ENCODE results near the gene CTNNA1. TPM values are rescaled to one million over a fixed set of nuclear protein-coding genes. Genes with fewer than 3 reads are reported as not detected.
A peak's percentile ranks its signal among the peaks of the same experiment; 100 is the strongest.

CTNNA1 gene
- total and polyA plus RNA-seq, 4 donors, result 115 to 480 (median 302) TPM

DNA sequence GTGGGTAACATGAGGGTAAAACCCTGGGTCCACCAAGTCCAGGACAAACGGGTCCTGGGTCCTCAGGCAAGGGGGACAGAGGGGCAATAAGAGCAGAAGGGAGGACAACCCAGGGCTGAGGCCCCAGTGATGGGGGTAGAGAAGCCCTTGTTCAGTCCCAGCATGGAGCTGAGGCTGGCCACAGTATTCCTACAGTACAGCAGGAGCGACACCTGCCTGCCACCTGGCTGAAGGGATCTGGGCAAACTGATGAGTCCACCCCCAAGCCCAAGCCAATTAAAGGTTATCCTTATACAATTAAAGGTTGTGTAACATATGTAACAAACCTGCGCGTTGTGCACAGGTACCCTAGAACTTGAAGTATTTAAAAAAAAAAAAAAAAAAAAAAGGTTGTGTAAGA, 219.6 kb downstream of the CTNNA1 start:
- no peak for DNase-seq
- 83 to 97% methylated on average over 4 of the region's 4 CpGs for WGBS, 2 donors

DNA sequence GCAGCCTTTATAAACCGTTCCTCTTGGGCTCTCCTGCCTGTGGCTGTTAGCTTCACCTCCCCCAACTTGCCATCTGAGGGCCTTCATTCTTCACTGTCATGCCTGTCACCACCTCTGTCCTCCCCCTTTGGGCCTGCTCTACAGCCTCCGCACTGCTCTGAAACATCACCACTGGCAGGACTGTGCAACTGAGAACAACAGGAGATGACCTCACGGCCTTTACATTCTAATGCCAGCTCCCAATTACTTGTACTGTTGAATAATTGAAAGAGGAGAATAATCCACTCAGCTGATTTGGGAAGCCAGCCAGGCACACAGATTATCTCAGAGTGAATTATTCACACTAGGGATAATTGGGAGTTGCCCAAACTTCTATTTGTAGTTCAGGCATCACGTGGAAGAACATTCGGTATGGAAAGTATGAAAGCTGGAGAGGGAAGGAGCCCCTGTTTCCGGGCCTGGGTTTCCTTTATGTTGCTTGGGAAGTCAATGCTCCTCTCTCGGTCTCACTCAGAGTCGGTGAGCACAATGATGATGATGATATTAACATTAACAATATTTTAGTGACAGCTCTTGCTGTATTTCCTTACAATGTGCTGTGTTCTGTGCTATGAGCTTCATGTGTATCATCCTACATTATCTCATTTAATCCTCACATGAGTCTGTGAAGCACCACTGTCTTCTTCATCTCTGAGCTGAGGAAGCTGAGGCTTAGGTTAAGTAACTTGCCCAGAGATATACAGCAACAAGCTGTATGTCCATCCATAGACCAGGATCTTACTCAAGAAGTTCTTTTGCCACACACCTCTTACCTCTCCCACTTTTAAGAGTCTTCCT, 221.2 kb downstream of the CTNNA1 start:
- Histone ChIP-seq H3K27me3 (ENCODE audit: control insufficient read depth in 3 of 3, insufficient read depth in 3 of 3, low read length in 2 of 3) (no peaks in the 10 kb centered on the region), H3K9me3 (ENCODE audit: control insufficient read depth in 4 of 4, insufficient read depth in 3 of 4, low read length in 3 of 4) (peaks cover 0 to 1% (median 0%) of the 10 kb centered on the region in 4 donors), H3K4me1 (ENCODE audit: control insufficient read depth in 5 of 5, insufficient read depth in 5 of 5, low read length in 5 of 5) (peaks cover 6 to 17% (median 9%) of the 10 kb centered on the region in 5 donors), H3K4me3 (no peak overlapping the region), H3K27ac (ENCODE audit: low read depth in 1 of 2, low read length in 1 of 2) (peak overlapping the region; percentile 68 to 84), H3K36me3 (ENCODE audit: control insufficient read depth in 4 of 4, insufficient read depth in 4 of 4, low read length in 4 of 4) (no peaks in the 10 kb centered on the region), H3K9ac (ENCODE audit: insufficient read depth in 1 of 2, low read length in 2 of 2) (peak overlapping the region in 1 of 2 donors; percentile 67)
- peak; percentile 63 to 77 (median 72) for DNase-seq
- peak; percentile 58 for ATAC-seq (ENCODE audit: insufficient read depth, low FRiP score)
- TF ChIP-seq, protein P1, sequence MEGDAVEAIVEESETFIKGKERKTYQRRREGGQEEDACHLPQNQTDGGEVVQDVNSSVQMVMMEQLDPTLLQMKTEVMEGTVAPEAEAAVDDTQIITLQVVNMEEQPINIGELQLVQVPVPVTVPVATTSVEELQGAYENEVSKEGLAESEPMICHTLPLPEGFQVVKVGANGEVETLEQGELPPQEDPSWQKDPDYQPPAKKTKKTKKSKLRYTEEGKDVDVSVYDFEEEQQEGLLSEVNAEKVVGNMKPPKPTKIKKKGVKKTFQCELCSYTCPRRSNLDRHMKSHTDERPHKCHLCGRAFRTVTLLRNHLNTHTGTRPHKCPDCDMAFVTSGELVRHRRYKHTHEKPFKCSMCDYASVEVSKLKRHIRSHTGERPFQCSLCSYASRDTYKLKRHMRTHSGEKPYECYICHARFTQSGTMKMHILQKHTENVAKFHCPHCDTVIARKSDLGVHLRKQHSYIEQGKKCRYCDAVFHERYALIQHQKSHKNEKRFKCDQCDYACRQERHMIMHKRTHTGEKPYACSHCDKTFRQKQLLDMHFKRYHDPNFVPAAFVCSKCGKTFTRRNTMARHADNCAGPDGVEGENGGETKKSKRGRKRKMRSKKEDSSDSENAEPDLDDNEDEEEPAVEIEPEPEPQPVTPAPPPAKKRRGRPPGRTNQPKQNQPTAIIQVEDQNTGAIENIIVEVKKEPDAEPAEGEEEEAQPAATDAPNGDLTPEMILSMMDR (IDR thresholded peaks at IDR 0.05; ENCODE audit: control extremely low read depth, extremely low read depth), result no peak
- WGBS, 2 donors, result 47 to 58% methylated on average over 8 of the region's 8 CpGs

More for the DNA sequence above, 219.6 kb downstream of the CTNNA1 start:
- H3K36me3 ChIP-seq (ENCODE audit: control insufficient read depth in 4 of 4, insufficient read depth in 4 of 4, low read length in 4 of 4), result no peaks in the 10 kb centered on the region
- no peaks in the 10 kb centered on the region for H3K27me3 ChIP-seq (ENCODE audit: control insufficient read depth in 3 of 3, insufficient read depth in 3 of 3, low read length in 2 of 3)
- ATAC-seq (ENCODE audit: insufficient read depth, low FRiP score), result no peak
- H3K4me3 ChIP-seq, result no peak overlapping the region
- H3K9me3 ChIP-seq (ENCODE audit: control insufficient read depth in 4 of 4, insufficient read depth in 3 of 4, low read length in 3 of 4), result peaks cover 0 to 1% (median 0%) of the 10 kb centered on the region in 4 donors
- no peak overlapping the region for H3K9ac ChIP-seq (ENCODE audit: insufficient read depth in 1 of 2, low read length in 2 of 2)
- peaks cover 6 to 17% (median 15%) of the 10 kb centered on the region in 5 donors for H3K4me1 ChIP-seq (ENCODE audit: control insufficient read depth in 5 of 5, insufficient read depth in 5 of 5, low read length in 5 of 5)
- TF ChIP-seq, protein P1 (IDR thresholded peaks at IDR 0.05; ENCODE audit: control extremely low read depth, extremely low read depth), result no peak
- peak overlapping the region; percentile 9 to 11 for H3K27ac ChIP-seq (ENCODE audit: low read depth in 1 of 2, low read length in 1 of 2)

- peak; percentile 43 for ATAC-seq (ENCODE audit: insufficient read depth, low FRiP score)
- H3K27ac ChIP-seq (ENCODE audit: low read depth in 1 of 2, low read length in 1 of 2), result peak overlapping the region; percentile 50 to 84
- H3K4me3 ChIP-seq, result no peak overlapping the region
- no peaks in the 10 kb centered on the region for H3K36me3 ChIP-seq (ENCODE audit: control insufficient read depth in 4 of 4, insufficient read depth in 4 of 4, low read length in 4 of 4)
- peak overlapping the region in 1 of 2 donors; percentile 27 for H3K9ac ChIP-seq (ENCODE audit: insufficient read depth in 1 of 2, low read length in 2 of 2)
- TF ChIP-seq, protein P1 (IDR thresholded peaks at IDR 0.05; ENCODE audit: control extremely low read depth, extremely low read depth), result no peak
- peaks cover 0 to 1% (median 0%) of the 10 kb centered on the region in 4 donors for H3K9me3 ChIP-seq (ENCODE audit: control insufficient read depth in 4 of 4, insufficient read depth in 3 of 4, low read length in 3 of 4)
- peak; percentile 78 to 90 (median 81) for DNase-seq
- 75 to 78% methylated on average over 10 of the region's 10 CpGs for WGBS, 2 donors
- no peaks in the 10 kb centered on the region for H3K27me3 ChIP-seq (ENCODE audit: control insufficient read depth in 3 of 3, insufficient read depth in 3 of 3, low read length in 2 of 3)
- H3K4me1 ChIP-seq (ENCODE audit: control insufficient read depth in 5 of 5, insufficient read depth in 5 of 5, low read length in 5 of 5), result peaks cover 6 to 17% (median 9%) of the 10 kb centered on the region in 5 donors
Measured at GRCh38 chr5:138975098-138975847, 222.0 kb downstream of the CTNNA1 start.

Measured in lung (tissue), 12 donors.